ENCODE measurements around the gene ASPA.

Gene ASPA

DNA sequence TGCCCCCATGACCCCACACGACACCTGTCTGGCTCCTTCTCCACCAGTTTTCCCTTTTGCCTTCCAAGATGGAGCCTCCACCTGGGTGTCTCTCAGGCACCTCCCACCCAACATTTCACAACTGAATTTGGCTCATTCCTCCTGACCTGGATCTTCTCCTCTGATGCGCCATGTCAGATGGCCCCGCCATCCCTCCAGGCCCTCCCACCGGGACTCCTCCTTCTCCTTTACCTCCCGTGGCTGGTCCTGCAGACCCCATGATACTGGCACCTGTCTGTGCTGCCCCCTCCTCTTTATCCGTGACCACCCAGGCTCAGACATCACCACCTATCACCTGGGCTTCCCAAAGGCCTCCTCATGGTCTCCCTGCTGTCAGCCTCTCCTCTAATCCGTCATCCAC lies 77.1 kb downstream of the ASPA start:
- FAIRE-seq (no peak), DNase-seq (ENCODE audit: insufficient read length, low spot score) (no peak)

More for the DNA sequence above, 77.1 kb downstream of the ASPA start:
- TF ChIP-seq, protein P1, sequence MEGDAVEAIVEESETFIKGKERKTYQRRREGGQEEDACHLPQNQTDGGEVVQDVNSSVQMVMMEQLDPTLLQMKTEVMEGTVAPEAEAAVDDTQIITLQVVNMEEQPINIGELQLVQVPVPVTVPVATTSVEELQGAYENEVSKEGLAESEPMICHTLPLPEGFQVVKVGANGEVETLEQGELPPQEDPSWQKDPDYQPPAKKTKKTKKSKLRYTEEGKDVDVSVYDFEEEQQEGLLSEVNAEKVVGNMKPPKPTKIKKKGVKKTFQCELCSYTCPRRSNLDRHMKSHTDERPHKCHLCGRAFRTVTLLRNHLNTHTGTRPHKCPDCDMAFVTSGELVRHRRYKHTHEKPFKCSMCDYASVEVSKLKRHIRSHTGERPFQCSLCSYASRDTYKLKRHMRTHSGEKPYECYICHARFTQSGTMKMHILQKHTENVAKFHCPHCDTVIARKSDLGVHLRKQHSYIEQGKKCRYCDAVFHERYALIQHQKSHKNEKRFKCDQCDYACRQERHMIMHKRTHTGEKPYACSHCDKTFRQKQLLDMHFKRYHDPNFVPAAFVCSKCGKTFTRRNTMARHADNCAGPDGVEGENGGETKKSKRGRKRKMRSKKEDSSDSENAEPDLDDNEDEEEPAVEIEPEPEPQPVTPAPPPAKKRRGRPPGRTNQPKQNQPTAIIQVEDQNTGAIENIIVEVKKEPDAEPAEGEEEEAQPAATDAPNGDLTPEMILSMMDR (IDR thresholded peaks at IDR 0.05; ENCODE audit: insufficient read depth, missing control alignments): no peak

Data from D721Med (cell line).